Testis (tissue), 3 donors: ENCODE results near the gene ZIC1. TPM values are rescaled to one million over a fixed set of nuclear protein-coding genes. Genes with fewer than 3 reads are reported as not detected.

Source experiments
- DNase-seq: peaks from one replicate; pipeline ENCODE4 v3.0.0-alpha.2; 2019
- H3K27ac ChIP-seq, 2 donors: fragments of 200-600 bp; sonication (generic); one replicate each; pipeline ENCODE4 v1.5.1; 2019
- H3K27me3 ChIP-seq: fragments of 200-600 bp; sonication (generic); one replicate; pipeline ENCODE4 v1.5.1; 2019
- H3K36me3 ChIP-seq: fragments of 200-600 bp; sonication (generic); one replicate; pipeline ENCODE4 v1.5.1; 2017; ENCODE audit warnings: low read depth; ENCODE audit errors: missing control alignments
- H3K4me1 ChIP-seq: fragments of 200-600 bp; sonication (generic); one replicate; pipeline ENCODE4 v1.5.1; 2019
- H3K4me3 ChIP-seq, 2 donors: fragments of 200-600 bp; sonication (generic); one replicate each; pipeline ENCODE4 v1.5.1; 2017 to 2019
- H3K9me3 ChIP-seq: fragments of 200-600 bp; sonication (generic); one replicate; pipeline ENCODE4 v1.5.1; 2017
- POLR2A ChIP-seq: fragments of 450-650 bp; IDR thresholded peaks from one replicate; pipeline ENCODE4 v1.6.1; 2017; ENCODE audit warnings: antibody characterized with exemption, mild to moderate bottlenecking, moderate library complexity
- WGBS, 2 donors: methylation state at CpG; one replicate each; pipeline ENCODE4 v1.1.5; 2018; 5-methylcytosine and 5-hydroxymethylcytosine counted together
- intact Hi-C: fragments of 100-400 bp; cut with DNase I; formaldehyde crosslinking; loops from one replicate; pipeline ENCODE4 v1.15.1; 2023; ENCODE audit warnings: low total_unique reads
- polyA plus RNA-seq: library from polyadenylated mRNA; stranded (reverse); fragments of 350-450 nt; fragmentation: Illumina TruSeq; extraction: RNeasy Lipid Tissue Mini Kit (QIAGEN cat#74804); gene quantifications from one replicate; pipeline ENCODE4 v1.2.3, GENCODE V29; 2014; ENCODE audit warnings: low read depth, low replicate concordance; ENCODE audit not compliant: insufficient read depth
- total RNA-seq, 2 donors: library from RNA; depleted of rRNA; stranded (reverse); fragments of >200 nt; gene quantifications; one replicate each; pipeline ENCODE4 v1.2.3, GENCODE V29; 2016
- TF ChIP-seq, protein P1 (sequence below), 3 experiments: fragments of 450-650 bp in 2 of 3; fragments of 200-600 bp in 1 of 3; sonication (generic) in 1 of 3; IDR thresholded peaks; one replicate each; pipeline ENCODE4 v1.5.1; 2016 to 2019; ENCODE audit warnings: antibody characterized with exemption in 3 of 3, mild to moderate bottlenecking in 2 of 3, moderate library complexity in 1 of 3

ZIC1 gene
- total and polyA plus RNA-seq, 3 donors from 2014 or later = 1.4 to 3.5 (median 3.3) TPM

- peak overlapping the region; percentile 0 to 9 for H3K4me3 ChIP-seq
Observed at GRCh38 chr3:147377412-147378367, 31.5 kb upstream of the ZIC1 start.

DNA sequence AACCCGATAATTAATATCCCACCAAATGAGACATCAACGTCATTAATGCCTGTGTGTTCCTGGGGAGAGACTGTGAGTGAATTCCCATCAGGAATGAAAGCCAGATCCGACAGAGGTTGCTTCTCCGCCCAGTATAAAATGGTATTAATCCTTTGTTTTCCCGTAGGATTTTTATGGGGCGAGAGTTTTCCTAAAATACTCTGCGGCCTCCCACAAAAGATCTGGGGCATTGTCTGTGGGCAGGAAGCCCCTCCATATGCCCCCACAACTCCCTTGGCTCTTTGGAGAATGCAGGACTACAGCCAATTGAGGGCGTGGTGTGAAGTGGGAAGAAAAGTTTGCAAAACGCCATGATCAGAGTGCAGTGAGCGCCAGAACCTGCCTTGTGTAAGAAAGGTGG lies 29.5 kb upstream of the ZIC1 start:
- no peaks in the 10 kb centered on the region for H3K27me3 ChIP-seq
- intact Hi-C loops = no loop called here
- no peaks in the 10 kb centered on the region for H3K36me3 ChIP-seq
- H3K4me3 ChIP-seq = no peak overlapping the region
- TF ChIP-seq, protein P1, sequence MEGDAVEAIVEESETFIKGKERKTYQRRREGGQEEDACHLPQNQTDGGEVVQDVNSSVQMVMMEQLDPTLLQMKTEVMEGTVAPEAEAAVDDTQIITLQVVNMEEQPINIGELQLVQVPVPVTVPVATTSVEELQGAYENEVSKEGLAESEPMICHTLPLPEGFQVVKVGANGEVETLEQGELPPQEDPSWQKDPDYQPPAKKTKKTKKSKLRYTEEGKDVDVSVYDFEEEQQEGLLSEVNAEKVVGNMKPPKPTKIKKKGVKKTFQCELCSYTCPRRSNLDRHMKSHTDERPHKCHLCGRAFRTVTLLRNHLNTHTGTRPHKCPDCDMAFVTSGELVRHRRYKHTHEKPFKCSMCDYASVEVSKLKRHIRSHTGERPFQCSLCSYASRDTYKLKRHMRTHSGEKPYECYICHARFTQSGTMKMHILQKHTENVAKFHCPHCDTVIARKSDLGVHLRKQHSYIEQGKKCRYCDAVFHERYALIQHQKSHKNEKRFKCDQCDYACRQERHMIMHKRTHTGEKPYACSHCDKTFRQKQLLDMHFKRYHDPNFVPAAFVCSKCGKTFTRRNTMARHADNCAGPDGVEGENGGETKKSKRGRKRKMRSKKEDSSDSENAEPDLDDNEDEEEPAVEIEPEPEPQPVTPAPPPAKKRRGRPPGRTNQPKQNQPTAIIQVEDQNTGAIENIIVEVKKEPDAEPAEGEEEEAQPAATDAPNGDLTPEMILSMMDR (IDR thresholded peaks at IDR 0.05) = no peak
- TF ChIP-seq POLR2A = no peak
- no peak for DNase-seq
- H3K9me3 ChIP-seq = no peaks in the 10 kb centered on the region
- H3K27ac ChIP-seq = no peak overlapping the region
- 7 to 12% methylated on average over 10 of the region's 10 CpGs for WGBS, 2 donors
- H3K4me1 ChIP-seq = no peaks in the 10 kb centered on the region

More at GRCh38 chr3:147377412-147378367, 31.5 kb upstream of the ZIC1 start:
- intact Hi-C loops = no loop called here
- DNase-seq = no peak
- TF ChIP-seq POLR2A = no peak
- TF ChIP-seq, protein P1 (IDR thresholded peaks at IDR 0.05) = no peak
- WGBS, 2 donors = 5 to 8% methylated on average over 30 of the region's 30 CpGs
- no peaks in the 10 kb centered on the region for H3K36me3 ChIP-seq
- H3K27ac ChIP-seq = no peak overlapping the region
- no peaks in the 10 kb centered on the region for H3K4me1 ChIP-seq
- no peaks in the 10 kb centered on the region for H3K9me3 ChIP-seq
- no peaks in the 10 kb centered on the region for H3K27me3 ChIP-seq

- intact Hi-C loops = no loop called here
- no peaks in the 10 kb centered on the region for H3K9me3 ChIP-seq
- DNase-seq = no peak
- H3K36me3 ChIP-seq = no peaks in the 10 kb centered on the region
- no peaks in the 10 kb centered on the region for H3K4me1 ChIP-seq
- TF ChIP-seq, protein P1 (IDR thresholded peaks at IDR 0.05) = no peak
- no peak for TF ChIP-seq POLR2A
- WGBS, 2 donors = 5 to 6% methylated on average over 23 to 26 of the region's 26 CpGs
- H3K4me3 ChIP-seq = no peak overlapping the region
- no peaks in the 10 kb centered on the region for H3K27me3 ChIP-seq
- H3K27ac ChIP-seq = no peak overlapping the region
Observed at GRCh38 chr3:147380387-147380951, 28.7 kb upstream of the ZIC1 start.

DNA sequence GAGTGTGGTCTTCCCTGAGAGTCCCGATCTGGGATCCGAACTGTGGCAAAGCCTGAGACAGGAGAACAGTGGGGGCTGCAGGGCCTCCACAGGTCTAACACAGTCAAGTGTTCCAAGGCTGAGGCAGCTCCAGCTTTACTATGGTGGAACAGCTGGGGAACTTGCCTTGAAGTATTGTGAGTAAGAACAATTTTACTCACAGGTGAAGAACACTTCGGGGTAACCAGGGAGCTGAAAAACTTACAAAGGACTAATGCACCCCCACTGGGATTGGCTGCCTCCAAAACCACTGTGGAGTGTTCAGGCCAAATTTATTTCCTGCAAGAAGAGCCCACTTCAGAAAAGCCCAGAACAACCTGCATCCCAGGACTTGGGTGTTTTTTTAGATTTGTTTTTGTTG lies 28.2 kb upstream of the ZIC1 start:
- intact Hi-C loops = no loop called here

More for the DNA sequence above, 28.2 kb upstream of the ZIC1 start:
- Histone ChIP-seq H3K27ac (no peak overlapping the region), H3K4me3 (no peak overlapping the region), H3K27me3 (no peaks in the 10 kb centered on the region), H3K9me3 (no peaks in the 10 kb centered on the region), H3K4me1 (no peaks in the 10 kb centered on the region), H3K36me3 (no peaks in the 10 kb centered on the region)
- WGBS, 2 donors = 8 to 13% methylated on average over 2 to 3 of the region's 3 CpGs
- DNase-seq = no peak
- TF ChIP-seq POLR2A = no peak
- TF ChIP-seq, protein P1 (IDR thresholded peaks at IDR 0.05) = no peak
